ENCODE data around the gene ECI1. TPM values are rescaled to one million over a fixed set of nuclear protein-coding genes. Genes with fewer than 3 reads are reported as not detected.

The ECI1 gene
- total RNA-seq, 1 experiment from 2014 or later = 95.4 TPM

DNA sequence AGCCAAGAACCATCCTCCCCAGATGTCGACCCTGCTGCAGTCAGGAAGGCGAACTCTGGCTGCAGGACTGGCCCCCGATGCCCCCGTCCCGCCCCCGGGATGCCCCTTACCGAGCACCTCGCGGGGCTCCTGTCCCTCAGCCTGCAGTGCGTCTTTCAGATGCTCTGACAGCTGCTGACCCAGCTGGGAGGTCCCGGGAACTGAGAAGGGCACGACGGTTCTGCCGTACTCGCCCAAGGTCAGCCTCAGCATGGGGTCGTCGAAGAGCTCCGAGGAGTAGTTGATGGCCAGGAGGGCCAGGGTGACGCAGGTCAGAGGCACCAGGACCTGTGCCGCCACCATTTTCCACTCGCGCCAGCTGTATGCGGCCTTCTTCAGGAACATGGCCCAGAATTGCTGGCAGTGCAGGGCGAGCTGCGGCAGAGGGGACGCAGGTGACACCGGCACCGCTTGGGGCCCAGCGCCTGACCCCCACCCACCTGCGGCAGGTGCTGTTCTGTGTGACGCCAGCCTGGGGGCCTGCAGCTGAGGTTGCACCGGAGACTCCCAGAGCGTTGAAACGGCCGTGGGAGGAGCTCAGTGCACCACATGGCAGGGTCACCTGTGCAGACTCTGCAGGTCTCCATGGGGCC, 36.6 kb upstream of the ECI1 start:
- Histone ChIP-seq H4K5ac (ENCODE audit: insufficient read length, low read depth, low read length) (no peak overlapping the region), H4K91ac (ENCODE audit: insufficient read length, low read depth, low read length) (no peak overlapping the region), H2BK120ac (ENCODE audit: low read depth, low read length, poor library complexity, severe bottlenecking) (no peak overlapping the region), H2BK15ac (ENCODE audit: low read depth, low read length) (no peak overlapping the region), H3K27me3 (ENCODE audit: insufficient read depth, low read length) (no peaks in the 10 kb centered on the region), H3K9me3 (ENCODE audit: control insufficient read depth, low read depth, low read length) (no peaks in the 10 kb centered on the region), H3K23ac (ENCODE audit: insufficient read length, low read depth, low read length) (no peak overlapping the region), H2AFZ (ENCODE audit: low read length) (no peak overlapping the region), H3K14ac (ENCODE audit: insufficient read depth, low read length) (no peak overlapping the region), H3K23me2 (ENCODE audit: insufficient read length, low read depth, low read length, poor library complexity, severe bottlenecking) (no peaks in the 10 kb centered on the region), H2BK20ac (ENCODE audit: low read depth, low read length, poor library complexity, severe bottlenecking) (no peak overlapping the region), H3K18ac (ENCODE audit: insufficient read length, low read depth, low read length) (no peak overlapping the region), H3T11ph (ENCODE audit: low read length) (no peak overlapping the region), H2BK12ac (ENCODE audit: insufficient read length, low read depth, low read length) (no peak overlapping the region), H3K79me2 (ENCODE audit: insufficient read depth, low read length) (no peaks in the 10 kb centered on the region), H3K27ac (ENCODE audit: insufficient read length, low read depth, low read length) (no peak overlapping the region), H4K8ac (replicated peaks; ENCODE audit: insufficient read length, low read depth, low read length) (no peak overlapping the region), H2AK5ac (ENCODE audit: insufficient read length, low read length) (no peak overlapping the region), H3K9ac (ENCODE audit: extremely low read depth, insufficient read length, low read length) (no peak overlapping the region), H3K4me2 (ENCODE audit: insufficient read depth, insufficient read length, low read length) (no peak overlapping the region), H3K56ac (ENCODE audit: insufficient read length, low read depth, low read length) (no peak overlapping the region), H2BK5ac (ENCODE audit: insufficient read length, low read length) (no peak overlapping the region), H3K4ac (ENCODE audit: low read depth, low read length) (no peak overlapping the region), H3K79me1 (ENCODE audit: insufficient read depth, low read depth, low read length, poor library complexity, severe bottlenecking) (no peaks in the 10 kb centered on the region), H4K20me1 (ENCODE audit: control insufficient read depth, insufficient read depth, insufficient read length) (no peaks in the 10 kb centered on the region), H3K4me1 (ENCODE audit: insufficient read depth, low read length) (no peaks in the 10 kb centered on the region)
- Mint-ChIP-seq H3K9me3 (no peaks in the 10 kb centered on the region), H3K36me3 (ENCODE audit: insufficient read depth in 1 of 3, low read depth in 3 of 3) (no peaks in the 10 kb centered on the region), H3K27ac (no peak overlapping the region), H3K27me3 (ENCODE audit: low read depth) (no peaks in the 10 kb centered on the region; the same call in 1 of the 2 replicates), H3K4me1 (0 out of 4 replicates have a peak, but pooled peaks cover 0 to 3% of the 10 kb centered on the region in 2 experiments), H3K4me3 (no peak overlapping the region)
- no CpG with 5 or more reads among the region's 35 CpGs for WGBS (ENCODE audit: extremely low coverage, insufficient read length, low lambda C conversion rate)
- TF ChIP-seq, protein P1, sequence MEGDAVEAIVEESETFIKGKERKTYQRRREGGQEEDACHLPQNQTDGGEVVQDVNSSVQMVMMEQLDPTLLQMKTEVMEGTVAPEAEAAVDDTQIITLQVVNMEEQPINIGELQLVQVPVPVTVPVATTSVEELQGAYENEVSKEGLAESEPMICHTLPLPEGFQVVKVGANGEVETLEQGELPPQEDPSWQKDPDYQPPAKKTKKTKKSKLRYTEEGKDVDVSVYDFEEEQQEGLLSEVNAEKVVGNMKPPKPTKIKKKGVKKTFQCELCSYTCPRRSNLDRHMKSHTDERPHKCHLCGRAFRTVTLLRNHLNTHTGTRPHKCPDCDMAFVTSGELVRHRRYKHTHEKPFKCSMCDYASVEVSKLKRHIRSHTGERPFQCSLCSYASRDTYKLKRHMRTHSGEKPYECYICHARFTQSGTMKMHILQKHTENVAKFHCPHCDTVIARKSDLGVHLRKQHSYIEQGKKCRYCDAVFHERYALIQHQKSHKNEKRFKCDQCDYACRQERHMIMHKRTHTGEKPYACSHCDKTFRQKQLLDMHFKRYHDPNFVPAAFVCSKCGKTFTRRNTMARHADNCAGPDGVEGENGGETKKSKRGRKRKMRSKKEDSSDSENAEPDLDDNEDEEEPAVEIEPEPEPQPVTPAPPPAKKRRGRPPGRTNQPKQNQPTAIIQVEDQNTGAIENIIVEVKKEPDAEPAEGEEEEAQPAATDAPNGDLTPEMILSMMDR (conservative IDR thresholded peaks at IDR 0.05) = no peak
- DNase-seq = peak; percentile 21
